GM18868 (cell line): ENCODE measurements around the gene LGR6.

Experiments used
- ATAC-seq: cut with Tn5 transposase; IDR thresholded peaks from one replicate; pipeline ENCODE4 v1.9.1; 2021; ENCODE audit warnings: mild to moderate bottlenecking, moderate library complexity; ENCODE audit not compliant: unreplicated experiment

The LGR6 gene

GRCh38 chr1:202365092-202365815 lies 171.7 kb downstream of the LGR6 start:
- ATAC-seq, result no peak

- no peak for ATAC-seq
Observed at GRCh38 chr1:202367271-202367670, 173.7 kb downstream of the LGR6 start.
